A673 (cell line): ENCODE results near the gene HCST. TPM values are rescaled to one million over a fixed set of nuclear protein-coding genes. Genes with fewer than 3 reads are reported as not detected.

ENCODE experiments used
- BruUV-seq: library from RNA; stranded (reverse); fragments of 400-500 nt; replicated peaks from 2 replicates; lab custom pipeline; 2021; lab: Mats Ljungman, UMichigan
- CTCF ChIA-PET: fragments of 300-600 bp; sonication (Branson Sonifier 250); formaldehyde crosslinking; loops from one replicate; lab custom pipeline; 2022; ENCODE audit warnings: antibody characterized with exemption; lab: Charles Lee
- POLR2A ChIA-PET: fragments of 300-600 bp; sonication (Branson Sonifier 250); formaldehyde crosslinking; loops from one replicate; lab custom pipeline; 2022; ENCODE audit warnings: antibody characterized with exemption; ENCODE audit not compliant: low non-redundant PET; lab: Charles Lee
- DNase-seq: peaks from one replicate; pipeline ENCODE4 v3.0.0-alpha.2; 2015; ENCODE audit warnings: low spot score
- H3K27ac ChIP-seq: fragments of 200-600 bp; sonication (generic); 2 replicates; pipeline ENCODE4 v1.5.1; 2016; ENCODE audit warnings: mixed run types, low read depth, mild to moderate bottlenecking, mixed read lengths, antibody characterized with exemption, low read length; ENCODE audit not compliant: poor library complexity, severe bottlenecking
- H3K27me3 ChIP-seq: fragments of 200-600 bp; sonication (generic); replicated peaks from 2 replicates; pipeline ENCODE4 v1.6.1; 2017; ENCODE audit warnings: mixed run types, low read depth, mild to moderate bottlenecking, mixed read lengths, antibody characterized with exemption, low read length; ENCODE audit not compliant: insufficient read depth, poor library complexity
- H3K36me3 ChIP-seq: fragments of 200-600 bp; sonication (generic); 2 replicates; pipeline ENCODE4 v1.6.1; 2016; ENCODE audit warnings: mixed run types, mild to moderate bottlenecking, mixed read lengths, antibody characterized with exemption, low read length; ENCODE audit not compliant: insufficient read depth, poor library complexity, severe bottlenecking
- H3K4me1 ChIP-seq: fragments of 200-600 bp; sonication (generic); 2 replicates; pipeline ENCODE4 v1.6.1; 2017; ENCODE audit warnings: mixed run types, mild to moderate bottlenecking, mixed read lengths, antibody characterized with exemption, low read length; ENCODE audit not compliant: insufficient read depth, poor library complexity, severe bottlenecking
- H3K4me3 ChIP-seq: fragments of 200-600 bp; sonication (generic); 2 replicates; pipeline ENCODE4 v1.5.1; 2016; ENCODE audit warnings: low read depth, mixed run types, mild to moderate bottlenecking, mixed read lengths, low read length; ENCODE audit not compliant: poor library complexity, severe bottlenecking
- H3K9me3 ChIP-seq: fragments of 200-600 bp; sonication (generic); 2 replicates; pipeline ENCODE4 v1.6.1; 2016; ENCODE audit warnings: mixed run types, low read depth, mild to moderate bottlenecking, mixed read lengths, antibody characterized with exemption, low read length; ENCODE audit not compliant: poor library complexity, severe bottlenecking
- CTCF ChIP-seq: fragments of 300-800, 200-600 bp; sonication (generic); conservative IDR thresholded peaks from 2 replicates; pipeline ENCODE4 v1.5.1; 2017; ENCODE audit warnings: low read depth, mild to moderate bottlenecking, antibody characterized with exemption, low read length, moderate library complexity, mixed read lengths
- EZH2 ChIP-seq: fragments of 200-600 bp; sonication (generic); IDR thresholded peaks from 2 replicates; pipeline ENCODE4 v1.6.1; 2017; ENCODE audit warnings: borderline replicate concordance, low read depth, mild to moderate bottlenecking, mixed read lengths, antibody characterized with exemption, low read length; ENCODE audit not compliant: poor library complexity, severe bottlenecking
- intact Hi-C: fragments of 100-400 bp; cut with micrococcal nuclease; formaldehyde crosslinking; loops from one replicate; pipeline ENCODE4 v1.10.0; 2022; ENCODE audit not compliant: unreplicated experiment
- total RNA-seq: library from RNA; stranded (reverse); gene quantifications from 2 replicates; pipeline ENCODE4 v1.2.3, GENCODE V29; 2021

HCST gene
- total RNA-seq, 1 experiment from 2014 or later = 4.2 TPM

DNA sequence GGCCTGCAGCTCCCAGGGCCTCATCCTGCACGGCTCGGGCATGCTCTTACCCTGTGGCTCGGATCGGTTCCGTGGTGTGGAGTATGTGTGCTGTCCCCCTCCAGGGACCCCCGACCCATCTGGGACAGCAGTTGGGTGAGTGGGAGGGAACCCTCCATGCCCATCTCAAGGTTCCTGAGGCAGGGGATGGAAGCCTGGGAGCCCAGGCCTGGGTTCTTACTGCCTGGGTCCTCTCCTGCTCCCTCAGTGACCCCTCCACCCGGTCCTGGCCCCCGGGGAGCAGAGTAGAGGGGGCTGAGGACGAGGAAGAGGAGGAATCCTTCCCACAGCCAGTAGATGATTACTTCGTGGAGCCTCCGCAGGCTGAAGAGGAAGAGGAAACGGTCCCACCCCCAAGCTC lies 30.7 kb upstream of the HCST start:
- CTCF ChIA-PET = no interaction called here
- Histone ChIP-seq H3K36me3 (no peaks in the 10 kb centered on the region), H3K4me3 (no peak overlapping the region), H3K4me1 (peaks cover 11% of the 10 kb centered on the region), H3K27me3 (no peaks in the 10 kb centered on the region), H3K9me3 (no peaks in the 10 kb centered on the region), H3K27ac (no peak overlapping the region)
- POLR2A ChIA-PET = no interaction called here
- intact Hi-C loops = no loop called here
- BruUV-seq = no TSS peak
- no peak for DNase-seq
- no peak for TF ChIP-seq CTCF

- peaks cover 11% of the 10 kb centered on the region for H3K4me1 ChIP-seq
- ChIA-PET POLR2A (no interaction called here), CTCF (no interaction called here)
- no peak overlapping the region for H3K27ac ChIP-seq
- H3K4me3 ChIP-seq = no peak overlapping the region
- intact Hi-C loops = no loop called here
- no peaks in the 10 kb centered on the region for H3K27me3 ChIP-seq
- no TSS peak for BruUV-seq
- no peak for TF ChIP-seq CTCF
- no peaks in the 10 kb centered on the region for H3K36me3 ChIP-seq
- H3K9me3 ChIP-seq = no peaks in the 10 kb centered on the region
- DNase-seq = peak; percentile 28
These were observed 30.1 kb upstream of the HCST start for GRCh38 chr19:35872180-35872579.

- CTCF ChIA-PET = no interaction called here
- H3K4me1 ChIP-seq = peaks cover 2% of the 10 kb centered on the region
- H3K36me3 ChIP-seq = no peaks in the 10 kb centered on the region
- TF ChIP-seq CTCF (no peak), EZH2 (no peak)
- intact Hi-C loops = no loop called here
- no peak overlapping the region for H3K4me3 ChIP-seq
- DNase-seq = no peak
- H3K27ac ChIP-seq = no peak overlapping the region
- H3K27me3 ChIP-seq = no peaks in the 10 kb centered on the region
- no TSS peak for BruUV-seq
- H3K9me3 ChIP-seq = no peaks in the 10 kb centered on the region
- POLR2A ChIA-PET = no interaction called here
These were observed 27.9 kb upstream of the HCST start for GRCh38 chr19:35874392-35874930.
